SU-DHL-6 (cell line): ENCODE results near the gene ZSCAN10.

ENCODE experiments used
- CTCF ChIP-seq: fragments of 200-600 bp; sonication (generic); IDR thresholded peaks from one replicate; pipeline ENCODE4 v1.5.1; 2017; ENCODE audit warnings: antibody characterized with exemption, mild to moderate bottlenecking, low read length, moderate library complexity; ENCODE audit not compliant: insufficient read depth, poor library complexity, severe bottlenecking
- EZH2phosphoT487 ChIP-seq: fragments of 200-600 bp; sonication (generic), shearing (Covaris generic); conservative IDR thresholded peaks from 2 replicates; pipeline ENCODE4 v1.6.1; 2018; ENCODE audit warnings: mild to moderate bottlenecking, antibody characterized with exemption, low read length, moderate library complexity, mixed read lengths

- TF ChIP-seq CTCF, result no peak
- no peak for TF ChIP-seq EZH2phosphoT487
These were observed 48.1 kb downstream of the ZSCAN10 start for GRCh38 chr16:3051009-3051408.
